Right lobe of liver (tissue), 4 donors: ENCODE data around the gene KIF6.
A peak's percentile ranks its signal among the peaks of the same experiment; 100 is the strongest.

Experiments used
- POLR2A ChIP-seq: fragments of 450-650 bp; IDR thresholded peaks from one replicate; pipeline ENCODE4 v1.6.1; 2017; ENCODE audit warnings: antibody characterized with exemption, mild to moderate bottlenecking
- TF ChIP-seq, protein P1 (sequence below), 4 donors: fragments of 200-600 bp in 3 of 4; fragments of 450-650 bp in 1 of 4; IDR thresholded peaks; one replicate each; pipeline versions ENCODE4 v1.5.1 to v1.8.0; 2016 to 2022; ENCODE audit warnings: antibody characterized with exemption in 4 of 4, mild to moderate bottlenecking in 2 of 4
- donor health status: DM: no; HTN: no; CAD: no.
- donor health status: DM: no; HTN: no; CAD: no.
- donor health status: DM: no; HTN: yes; CAD: no.

DNA sequence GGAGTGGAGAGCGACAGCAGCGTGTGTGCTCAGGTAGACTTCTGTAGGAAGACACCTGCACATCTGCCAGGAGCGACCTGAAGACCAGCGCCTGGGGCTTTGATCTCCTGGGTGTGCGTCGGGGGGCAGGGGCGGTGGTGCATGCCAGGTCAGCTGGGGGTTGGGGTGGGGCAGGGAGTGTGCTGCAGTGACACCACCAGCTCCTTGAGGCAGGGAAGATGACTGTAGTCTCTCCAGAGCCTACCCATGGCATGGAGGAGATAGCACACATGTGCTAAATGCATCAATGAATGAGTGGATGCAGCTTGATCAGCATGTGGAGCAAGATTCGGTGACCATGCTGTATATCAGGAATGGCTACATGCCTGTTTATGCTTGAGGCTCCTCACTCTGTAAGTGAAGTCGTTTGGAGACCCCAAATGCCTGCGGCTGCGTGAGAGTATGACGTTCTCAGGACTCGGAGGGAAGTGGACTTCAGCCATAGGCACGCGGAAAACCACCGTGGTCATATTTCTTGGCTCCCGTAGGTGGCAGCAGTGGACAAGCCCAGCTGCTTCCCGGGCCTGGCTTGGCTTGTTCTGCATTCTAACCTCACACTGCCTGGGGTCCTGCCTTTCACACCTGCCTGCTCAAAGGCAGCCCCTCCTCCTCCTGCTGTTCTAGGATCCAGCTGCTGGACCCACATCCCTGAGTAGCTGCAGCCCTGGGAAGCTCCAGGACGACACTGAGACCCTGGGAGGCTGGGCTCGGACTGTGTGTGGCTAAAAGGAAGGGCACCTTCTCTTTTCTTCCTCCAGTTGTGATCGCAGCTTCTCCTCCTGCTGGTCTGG is 363.3 kb downstream of the KIF6 start:
- no peak for TF ChIP-seq POLR2A
- TF ChIP-seq, protein P1, sequence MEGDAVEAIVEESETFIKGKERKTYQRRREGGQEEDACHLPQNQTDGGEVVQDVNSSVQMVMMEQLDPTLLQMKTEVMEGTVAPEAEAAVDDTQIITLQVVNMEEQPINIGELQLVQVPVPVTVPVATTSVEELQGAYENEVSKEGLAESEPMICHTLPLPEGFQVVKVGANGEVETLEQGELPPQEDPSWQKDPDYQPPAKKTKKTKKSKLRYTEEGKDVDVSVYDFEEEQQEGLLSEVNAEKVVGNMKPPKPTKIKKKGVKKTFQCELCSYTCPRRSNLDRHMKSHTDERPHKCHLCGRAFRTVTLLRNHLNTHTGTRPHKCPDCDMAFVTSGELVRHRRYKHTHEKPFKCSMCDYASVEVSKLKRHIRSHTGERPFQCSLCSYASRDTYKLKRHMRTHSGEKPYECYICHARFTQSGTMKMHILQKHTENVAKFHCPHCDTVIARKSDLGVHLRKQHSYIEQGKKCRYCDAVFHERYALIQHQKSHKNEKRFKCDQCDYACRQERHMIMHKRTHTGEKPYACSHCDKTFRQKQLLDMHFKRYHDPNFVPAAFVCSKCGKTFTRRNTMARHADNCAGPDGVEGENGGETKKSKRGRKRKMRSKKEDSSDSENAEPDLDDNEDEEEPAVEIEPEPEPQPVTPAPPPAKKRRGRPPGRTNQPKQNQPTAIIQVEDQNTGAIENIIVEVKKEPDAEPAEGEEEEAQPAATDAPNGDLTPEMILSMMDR (IDR thresholded peaks at IDR 0.05) = peak; percentile 61 to 79 (median 76)
